Measurements from ENCODE around the gene RPS6KA2.

DNA sequence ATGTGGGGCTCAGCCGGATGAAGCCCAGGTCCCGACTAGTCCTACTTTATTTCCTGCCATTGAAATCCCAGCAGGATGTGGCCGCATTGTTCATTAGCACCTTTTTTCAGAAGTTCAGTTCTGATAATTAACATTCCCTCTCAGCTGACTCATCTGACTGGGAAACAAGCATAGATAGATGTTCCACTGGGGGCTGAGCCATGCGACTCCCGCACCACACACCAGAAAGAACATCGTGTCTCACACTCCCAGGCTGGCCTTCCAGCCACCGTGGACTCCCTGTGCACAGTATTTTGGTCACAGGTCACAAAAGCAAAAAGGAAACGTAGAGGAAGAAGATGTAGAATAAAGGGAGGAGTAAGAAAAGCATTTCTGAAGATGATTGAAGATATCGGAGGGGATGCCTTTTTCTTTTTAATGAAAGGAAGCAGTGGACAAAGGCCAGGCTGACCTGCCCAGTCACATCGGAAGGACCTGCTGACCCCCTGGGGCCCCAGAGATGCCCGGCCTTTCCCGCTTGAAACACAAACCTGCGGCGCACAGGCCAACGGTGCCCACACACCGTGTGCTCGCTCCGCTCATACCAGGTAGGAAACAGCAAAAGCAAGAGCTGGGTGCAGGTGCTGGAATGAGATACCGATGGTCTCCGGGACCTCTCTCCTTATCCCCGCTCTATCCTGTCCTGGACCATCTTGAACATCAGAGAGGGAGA, 11.8 kb downstream of the RPS6KA2 start:
- TF ChIP-seq, protein P1, sequence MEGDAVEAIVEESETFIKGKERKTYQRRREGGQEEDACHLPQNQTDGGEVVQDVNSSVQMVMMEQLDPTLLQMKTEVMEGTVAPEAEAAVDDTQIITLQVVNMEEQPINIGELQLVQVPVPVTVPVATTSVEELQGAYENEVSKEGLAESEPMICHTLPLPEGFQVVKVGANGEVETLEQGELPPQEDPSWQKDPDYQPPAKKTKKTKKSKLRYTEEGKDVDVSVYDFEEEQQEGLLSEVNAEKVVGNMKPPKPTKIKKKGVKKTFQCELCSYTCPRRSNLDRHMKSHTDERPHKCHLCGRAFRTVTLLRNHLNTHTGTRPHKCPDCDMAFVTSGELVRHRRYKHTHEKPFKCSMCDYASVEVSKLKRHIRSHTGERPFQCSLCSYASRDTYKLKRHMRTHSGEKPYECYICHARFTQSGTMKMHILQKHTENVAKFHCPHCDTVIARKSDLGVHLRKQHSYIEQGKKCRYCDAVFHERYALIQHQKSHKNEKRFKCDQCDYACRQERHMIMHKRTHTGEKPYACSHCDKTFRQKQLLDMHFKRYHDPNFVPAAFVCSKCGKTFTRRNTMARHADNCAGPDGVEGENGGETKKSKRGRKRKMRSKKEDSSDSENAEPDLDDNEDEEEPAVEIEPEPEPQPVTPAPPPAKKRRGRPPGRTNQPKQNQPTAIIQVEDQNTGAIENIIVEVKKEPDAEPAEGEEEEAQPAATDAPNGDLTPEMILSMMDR (IDR thresholded peaks at IDR 0.05), result no peak
- TF ChIP-seq POLR2A (IDR thresholded peaks at IDR 0.05), result no peak

Measured in testis (tissue), 2 donors.